HepG2 (cell line): Measurements from ENCODE around the gene SPSB1. TPM values are rescaled to one million over a fixed set of nuclear protein-coding genes. Genes with fewer than 3 reads are reported as not detected.

Experiments used
- ATAC-seq: fragments of 200-7000 bp; cut with Tn5 transposase; 3 replicates; pipeline ENCODE4 v1.9.1; 2020; ENCODE audit warnings: mild to moderate bottlenecking, moderate library complexity
- BruUV-seq: library from RNA; stranded (reverse); fragments of 400-500 nt; replicated peaks from 2 replicates; lab custom pipeline; 2021; lab: Mats Ljungman, UMichigan
- CTCF ChIA-PET: fragments of 300-600 bp; formaldehyde crosslinking; extraction: SDS; loops from one replicate; lab custom pipeline; 2021; ENCODE audit warnings: low total read pairs, inconsistent platforms, low intra/inter-chr PET ratio; lab: Yijun Ruan, JAX
- POLR2A ChIA-PET: fragments of 350-600 bp; sonication (Branson Sonifier 250); formaldehyde crosslinking; loops from one replicate; lab custom pipeline; 2020; ENCODE audit warnings: antibody characterized with exemption, inconsistent platforms; lab: Yijun Ruan, JAX
- DNase-seq: peaks from one replicate; pipeline ENCODE4 v3.0.0-alpha.2; 2015; ENCODE audit warnings: low spot score
- FAIRE-seq: peaks from 3 replicates; lab custom pipeline; 2011; peaks lifted over from hg19 to GRCh38; lab: Jason Lieb, UNC
- H2AFZ ChIP-seq: one replicate; pipeline ENCODE4 v1.6.1; 2011; ENCODE audit warnings: low read length, inconsistent platforms
- H3K27ac ChIP-seq: fragments of 300-600 bp; 3 replicates; pipeline ENCODE4 v1.8.0; 2011; ENCODE audit warnings: mixed run types, mild to moderate bottlenecking, mixed read lengths, low read length, inconsistent platforms; ENCODE audit not compliant: insufficient read depth; ENCODE audit errors: extremely low read length
- H3K27me3 ChIP-seq, 2 experiments: fragments of 200-600 bp in 1 of 2; 2 replicates in 1 of 2; 3 replicates in 1 of 2; pipeline versions ENCODE4 v1.6.0 to v1.8.0; 2011; ENCODE audit warnings: low read length in 2 of 2, mild to moderate bottlenecking in 2 of 2, moderate library complexity in 2 of 2, inconsistent platforms in 1 of 2; ENCODE audit not compliant: insufficient read depth in 2 of 2, control insufficient read depth in 1 of 2
- H3K36me3 ChIP-seq, 2 experiments: fragments of 200-600 bp in 1 of 2; replicated peaks in 1 of 2; 2 replicates in 1 of 2; 3 replicates in 1 of 2; pipeline versions ENCODE4 v1.5.1 to v1.8.0; 2011; ENCODE audit warnings: low read length in 2 of 2, inconsistent platforms in 1 of 2; ENCODE audit not compliant: insufficient read depth in 2 of 2, control insufficient read depth in 1 of 2
- H3K4me1 ChIP-seq: 2 replicates; pipeline ENCODE4 v1.5.1; 2012; ENCODE audit warnings: low read length, inconsistent platforms; ENCODE audit not compliant: insufficient read depth
- H3K4me2 ChIP-seq: 2 replicates; pipeline ENCODE4 v1.6.0; 2011; ENCODE audit warnings: low read depth, low read length, inconsistent platforms
- H3K4me3 ChIP-seq, 3 experiments: fragments of 200-600 bp in 1 of 3; sonication (generic), shearing (Covaris generic) in 1 of 3; replicated peaks in 1 of 3; 2 replicates each; pipeline ENCODE4 v1.5.1; 2011 to 2016; ENCODE audit warnings: low read length in 3 of 3, inconsistent platforms in 2 of 3, low read depth in 2 of 3, mild to moderate bottlenecking in 2 of 3, control low read depth in 1 of 3, mixed read lengths in 1 of 3; ENCODE audit not compliant: insufficient read depth in 1 of 3
- H3K79me2 ChIP-seq: one replicate; pipeline ENCODE4 v1.6.1; 2011; ENCODE audit warnings: low read length, inconsistent platforms; ENCODE audit not compliant: insufficient read depth
- H3K9ac ChIP-seq: 2 replicates; pipeline ENCODE4 v1.6.0; 2011; ENCODE audit warnings: mild to moderate bottlenecking, low read depth, low read length, inconsistent platforms; ENCODE audit not compliant: insufficient read depth
- H3K9me3 ChIP-seq: 2 replicates; pipeline ENCODE4 v1.5.1; 2012; ENCODE audit warnings: mild to moderate bottlenecking, low read length
- H4K20me1 ChIP-seq: 2 replicates; pipeline ENCODE4 v1.6.0; 2011; ENCODE audit warnings: inconsistent platforms, mild to moderate bottlenecking, low read length, moderate library complexity; ENCODE audit not compliant: insufficient read depth
- NR3C1 ChIP-seq: sonication (generic); formaldehyde crosslinking; IDR thresholded peaks from 2 replicates; pipeline ENCODE4 v1.4.0; 2020; ENCODE audit warnings: missing genetic modification reagents
- SMC3 ChIP-seq: IDR thresholded peaks from 2 replicates; pipeline ENCODE4 v1.6.1; 2011; ENCODE audit warnings: low read length, improper control_type of control experiment
- SP5 ChIP-seq: IDR thresholded peaks from 2 replicates; pipeline ENCODE4 v1.6.1; 2016; ENCODE audit warnings: low read depth, borderline replicate concordance
- TEAD2 ChIP-seq: sonication (generic); formaldehyde crosslinking; IDR thresholded peaks from 2 replicates; pipeline ENCODE4 v1.9.0; 2021; ENCODE audit warnings: missing genetic modification reagents
- ZFYVE20 ChIP-seq: sonication (generic); formaldehyde crosslinking; IDR thresholded peaks from 2 replicates; pipeline ENCODE4 v1.8.0; 2023; ENCODE audit warnings: low read depth, mild to moderate bottlenecking, moderate library complexity, missing genetic modification reagents, borderline replicate concordance
- ZNF335 ChIP-seq: sonication (generic); formaldehyde crosslinking; IDR thresholded peaks from 2 replicates; pipeline ENCODE4 v1.4.0; 2020; ENCODE audit warnings: missing genetic modification reagents
- ZNF737 ChIP-seq: sonication (generic); formaldehyde crosslinking; IDR thresholded peaks from 2 replicates; pipeline ENCODE4 v1.5.0; 2020; ENCODE audit warnings: missing genetic modification reagents, mild to moderate bottlenecking, borderline replicate concordance
- WGBS: methylation state at CpG from one replicate; pipeline ENCODE4 v1.1.6; 2017; ENCODE audit warnings: low lambda C conversion rate; 5-methylcytosine and 5-hydroxymethylcytosine counted together
- in situ Hi-C: cut with HindIII; loops from 2 replicates; pipeline ENCODE4 v1.10.0; 2017; ENCODE audit warnings: low pct_unique_long_range_greater_than_20kb; ENCODE audit not compliant: extremely low pct_ligation_motif_present
- intact Hi-C: fragments of 100-400 bp; cut with micrococcal nuclease; formaldehyde crosslinking; loops from one replicate; pipeline ENCODE4 v1.10.0; 2022; ENCODE audit not compliant: unreplicated experiment
- polyA plus RNA-seq, 8 experiments: library from polyadenylated mRNA; depleted of rRNA in 3 of 8; stranded (reverse) in 7 of 8; unstranded in 1 of 8; fragments of >200 nt; fragmentation: Illumina TruSeq in 4 of 8; extraction: Trizol in 4 of 8; gene quantifications; 2 replicates each; pipeline versions ENCODE4 v1.2.1 to v1.2.3, GENCODE V29; 2011 to 2016; ENCODE audit warnings: low read depth in 4 of 8, missing spikeins in 1 of 8, mixed read lengths in 1 of 8; ENCODE audit not compliant: insufficient read depth in 1 of 8
- total RNA-seq, 5 experiments: library from RNA; depleted of rRNA; stranded (reverse); fragments of >200 nt; fragmentation: Illumina TruSeq; extraction: Trizol; gene quantifications; 2 replicates each; pipeline ENCODE4 v1.2.3, GENCODE V29; 2016; ENCODE audit warnings: low read depth in 1 of 5
- TF ChIP-seq, protein P1 (sequence below): sonication (generic); formaldehyde crosslinking; IDR thresholded peaks from 2 replicates; pipeline ENCODE4 v1.8.1; 2023; ENCODE audit warnings: mild to moderate bottlenecking, missing genetic modification reagents
- TF ChIP-seq, protein P2 (sequence below): sonication (generic); formaldehyde crosslinking; IDR thresholded peaks from 2 replicates; pipeline ENCODE4 v1.4.0; 2020; ENCODE audit warnings: mild to moderate bottlenecking, missing genetic modification reagents

SPSB1 gene
- total and polyA plus RNA-seq, 2 of the 13 experiments (the other 11 are each of a cell fraction or from before 2014, with no cell fraction given) = 5.0 to 8.0 TPM

DNA sequence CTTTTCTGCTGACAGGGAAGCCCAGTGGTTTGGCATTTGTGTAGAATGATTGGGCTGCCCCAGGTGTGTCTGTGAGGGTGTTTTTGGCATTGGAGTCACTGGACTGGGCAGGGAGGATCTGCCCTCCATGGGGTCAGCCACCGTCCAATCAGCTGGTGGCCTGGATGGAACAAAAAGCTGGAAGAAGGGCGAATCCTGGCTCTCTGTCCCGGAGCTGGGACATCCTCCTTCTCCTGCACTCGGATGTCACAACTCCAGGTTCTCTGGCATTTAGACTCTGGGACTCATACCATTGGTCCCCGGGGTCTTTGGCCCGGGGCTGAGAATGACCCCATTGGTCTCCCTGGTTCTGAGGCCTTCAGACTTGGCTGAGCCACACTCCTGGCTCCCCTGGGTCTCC lies 11.2 kb downstream of the SPSB1 start:
- H3K4me3 ChIP-seq = no peak overlapping the region

DNA sequence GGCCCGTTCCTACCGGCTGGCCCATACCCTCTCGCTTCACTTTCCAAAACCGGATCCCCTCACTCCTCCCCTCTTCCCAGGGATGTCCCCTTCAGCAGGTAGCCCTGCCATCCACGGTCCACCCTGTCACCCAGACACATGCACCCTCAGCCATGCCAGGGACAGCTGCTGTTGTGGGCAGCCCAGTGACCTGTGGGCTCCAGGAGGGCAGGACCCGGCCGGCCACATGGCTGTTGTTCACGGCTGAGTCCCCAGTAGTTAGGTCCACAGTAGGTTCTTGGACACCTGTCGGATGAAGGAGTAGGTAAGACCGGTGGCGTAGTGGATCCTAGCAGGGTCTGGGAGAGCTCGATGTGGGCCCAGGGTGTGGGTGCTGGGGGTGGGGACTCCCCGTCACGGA lies 12.5 kb downstream of the SPSB1 start:
- POLR2A ChIA-PET = no interaction called here
- 92% methylated on average over 12 of the region's 14 CpGs for WGBS
- BruUV-seq = no TSS peak
- Histone ChIP-seq H3K4me3 (no peak overlapping the region), H3K4me1 (peaks cover 6% of the 10 kb centered on the region), H4K20me1 (no peaks in the 10 kb centered on the region), H3K9me3 (no peaks in the 10 kb centered on the region), H3K27ac (no peak overlapping the region), H2AFZ (no peak overlapping the region)
- DNase-seq (no peak), FAIRE-seq (no peak)
- intact Hi-C loops (no loop called here), in situ Hi-C loops (no loop called here)
- TF ChIP-seq NR3C1 (no peak), SMC3 (no peak), SP5 (no peak)
- TF ChIP-seq, protein P1, sequence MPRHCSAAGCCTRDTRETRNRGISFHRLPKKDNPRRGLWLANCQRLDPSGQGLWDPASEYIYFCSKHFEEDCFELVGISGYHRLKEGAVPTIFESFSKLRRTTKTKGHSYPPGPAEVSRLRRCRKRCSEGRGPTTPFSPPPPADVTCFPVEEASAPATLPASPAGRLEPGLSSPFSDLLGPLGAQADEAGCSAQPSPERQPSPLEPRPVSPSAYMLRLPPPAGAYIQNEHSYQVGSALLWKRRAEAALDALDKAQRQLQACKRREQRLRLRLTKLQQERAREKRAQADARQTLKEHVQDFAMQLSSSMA (CRISPR knock-in tag) = no peak
- TF ChIP-seq, protein P2, sequence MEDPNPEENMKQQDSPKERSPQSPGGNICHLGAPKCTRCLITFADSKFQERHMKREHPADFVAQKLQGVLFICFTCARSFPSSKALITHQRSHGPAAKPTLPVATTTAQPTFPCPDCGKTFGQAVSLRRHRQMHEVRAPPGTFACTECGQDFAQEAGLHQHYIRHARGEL = no peak
- TF ChIP-seq, all 625 proteins: peak for 0
- Histone ChIP-seq H3K79me2 (peaks cover 5% of the 10 kb centered on the region), H3K4me2 (no peak overlapping the region), H3K9ac (no peak overlapping the region), H3K36me3 (peaks cover 0 to 3% of the 10 kb centered on the region in 2 experiments; a peak in 1 of 5 replicates), H3K27me3 (no peaks in the 10 kb centered on the region)
- no peak for ATAC-seq
- CTCF ChIA-PET = no interaction called here

More for the DNA sequence above, 11.2 kb downstream of the SPSB1 start:
- H3K4me1 ChIP-seq = peaks cover 14% of the 10 kb centered on the region
- no peak overlapping the region for H3K27ac ChIP-seq
- no peaks in the 10 kb centered on the region for H3K27me3 ChIP-seq
- no TSS peak for BruUV-seq
- no peak overlapping the region for H2AFZ ChIP-seq
- no peak overlapping the region for H3K4me2 ChIP-seq
- in situ Hi-C loops = no loop called here
- no peak overlapping the region for H3K9ac ChIP-seq
- H3K36me3 ChIP-seq = peaks cover 0 to 3% of the 10 kb centered on the region in 2 experiments; a peak in 1 of 5 replicates
- H4K20me1 ChIP-seq = no peaks in the 10 kb centered on the region
- ChIA-PET POLR2A (no interaction called here), CTCF (no interaction called here)
- WGBS = 96% methylated on average over 4 of the region's 6 CpGs
- DNase-seq = no peak
- no peak for ATAC-seq
- H3K9me3 ChIP-seq = no peaks in the 10 kb centered on the region
- TF ChIP-seq ZFYVE20 (no peak), SMC3 (no peak), TEAD2 (no peak), ZNF335 (CRISPR knock-in tag) (no peak), ZNF737 (CRISPR knock-in tag) (no peak)
- no peak for FAIRE-seq
- intact Hi-C loops = no loop called here
- peaks cover 5% of the 10 kb centered on the region for H3K79me2 ChIP-seq
